ENCODE results near the gene SIRT6. TPM values are rescaled to one million over a fixed set of nuclear protein-coding genes. Genes with fewer than 3 reads are reported as not detected.

The SIRT6 gene
- polyA plus RNA-seq, 3 donors: 0.57 to 50.3 (median 1.2) TPM

DNA sequence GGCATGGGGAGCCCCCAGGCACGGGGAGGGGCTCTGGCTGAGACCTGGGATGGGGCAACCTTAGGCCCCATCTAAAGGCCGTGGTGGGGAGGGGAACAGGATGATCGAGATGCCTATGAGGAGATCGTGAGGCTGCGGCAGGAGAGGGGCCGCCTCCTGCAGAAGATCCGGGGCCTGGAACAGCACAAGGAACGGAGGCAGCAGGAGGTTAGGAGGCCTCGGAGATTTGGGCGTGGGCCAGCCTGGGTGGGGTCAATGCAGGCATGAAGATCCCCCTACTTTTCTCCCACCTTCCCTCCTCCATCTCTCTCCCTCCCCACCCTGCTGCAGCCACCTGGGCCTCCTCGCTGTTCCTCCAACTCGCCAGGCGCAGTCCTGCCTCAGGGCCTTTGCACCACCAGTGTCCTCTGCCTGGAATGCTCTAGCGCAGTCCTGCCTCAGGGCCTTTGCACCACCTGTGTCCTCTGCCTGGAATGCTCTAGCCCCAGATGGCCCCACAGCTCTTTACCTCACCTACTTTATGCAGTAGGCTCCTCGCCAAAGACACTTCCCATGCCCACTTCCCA, 27.9 kb upstream of the SIRT6 start:
- H3K4me3 ChIP-seq (replicated peaks in 1 of 3; ENCODE audit: low read depth in 2 of 3, low read length in 3 of 3): no peak overlapping the region
- H3K27ac Mint-ChIP-seq: no peak overlapping the region
- H3K36me3 Mint-ChIP-seq: no peaks in the 10 kb centered on the region
- H3K9ac ChIP-seq (ENCODE audit: insufficient read depth, low read length, poor library complexity, severe bottlenecking): no peak overlapping the region
- 89% methylated on average over 12 of the region's 15 CpGs for WGBS (ENCODE audit: insufficient coverage)
- H3K27me3 Mint-ChIP-seq (ENCODE audit: low read depth in 3 of 3): peaks cover 2 to 3% (median 3%) of the 10 kb centered on the region in 3 donors
- no peaks in the 10 kb centered on the region for H3K36me3 ChIP-seq (replicated peaks in 1 of 2; ENCODE audit: control insufficient read depth in 1 of 2, insufficient read depth in 2 of 2, low read length in 2 of 2)
- intact Hi-C loops (cut with micrococcal nuclease): no loop called here
- TF ChIP-seq CTCF (IDR thresholded peaks at IDR 0.05): no peak
- H2AFZ ChIP-seq (ENCODE audit: insufficient read depth, low read depth, low read length, poor library complexity, severe bottlenecking): no peak overlapping the region
- no peak for DNase-seq
- no peaks in the 10 kb centered on the region for H3K79me2 ChIP-seq (ENCODE audit: insufficient read depth, low read length)
- H3K27me3 ChIP-seq (ENCODE audit: control insufficient read depth in 2 of 2, insufficient read depth in 2 of 2, low read length in 2 of 2): no peaks in the 10 kb centered on the region
- no peaks in the 10 kb centered on the region for H4K20me1 ChIP-seq (ENCODE audit: insufficient read depth, low read length)
- H3K9me3 ChIP-seq (replicated peaks in 1 of 2; ENCODE audit: control insufficient read depth in 1 of 2, insufficient read depth in 1 of 2, low read length in 2 of 2): no peaks in the 10 kb centered on the region
- H3K4me1 ChIP-seq (ENCODE audit: control insufficient read depth in 1 of 2, insufficient read depth in 2 of 2, low read length in 2 of 2): no peaks in the 10 kb centered on the region
- H3K4me2 ChIP-seq (replicated peaks; ENCODE audit: extremely low read depth, low read length, poor library complexity, severe bottlenecking): no peak overlapping the region
- H3K9me3 Mint-ChIP-seq: peaks cover 0 to 2% (median 0%) of the 10 kb centered on the region in 7 donors
- H3K4me1 Mint-ChIP-seq: no peaks in the 10 kb centered on the region
- no peak overlapping the region for H3K27ac ChIP-seq (ENCODE audit: low read depth in 1 of 2, low read length in 2 of 2)
- no peak overlapping the region for H3K4me3 Mint-ChIP-seq

GRCh38 chr19:4208385-4209094, 26.2 kb upstream of the SIRT6 start:
- peak overlapping the region in 1 of 7 donors; percentile 82 for H3K27ac Mint-ChIP-seq
- peak; percentile 27 for TF ChIP-seq CTCF (IDR thresholded peaks at IDR 0.05)
- H3K9me3 Mint-ChIP-seq: peaks cover 0 to 2% (median 0%) of the 10 kb centered on the region in 7 donors
- no peak for DNase-seq
- Histone ChIP-seq H3K9me3 (replicated peaks in 1 of 2; ENCODE audit: control insufficient read depth in 1 of 2, insufficient read depth in 1 of 2, low read length in 2 of 2) (no peaks in the 10 kb centered on the region), H3K79me2 (ENCODE audit: insufficient read depth, low read length) (no peaks in the 10 kb centered on the region), H3K4me3 (replicated peaks in 1 of 3; ENCODE audit: low read depth in 2 of 3, low read length in 3 of 3) (no peak overlapping the region), H3K36me3 (replicated peaks in 1 of 2; ENCODE audit: control insufficient read depth in 1 of 2, insufficient read depth in 2 of 2, low read length in 2 of 2) (no peaks in the 10 kb centered on the region), H3K4me1 (ENCODE audit: control insufficient read depth in 1 of 2, insufficient read depth in 2 of 2, low read length in 2 of 2) (no peaks in the 10 kb centered on the region), H3K9ac (ENCODE audit: insufficient read depth, low read length, poor library complexity, severe bottlenecking) (no peak overlapping the region), H2AFZ (ENCODE audit: insufficient read depth, low read depth, low read length, poor library complexity, severe bottlenecking) (no peak overlapping the region), H4K20me1 (ENCODE audit: insufficient read depth, low read length) (no peaks in the 10 kb centered on the region), H3K27ac (ENCODE audit: low read depth in 1 of 2, low read length in 2 of 2) (no peak overlapping the region), H3K27me3 (ENCODE audit: control insufficient read depth in 2 of 2, insufficient read depth in 2 of 2, low read length in 2 of 2) (no peaks in the 10 kb centered on the region), H3K4me2 (replicated peaks; ENCODE audit: extremely low read depth, low read length, poor library complexity, severe bottlenecking) (no peak overlapping the region)
- intact Hi-C loops (cut with micrococcal nuclease): no loop called here
- WGBS (ENCODE audit: insufficient coverage): 79% methylated on average over 11 of the region's 13 CpGs
- peaks cover 3 to 4% (median 4%) of the 10 kb centered on the region in 3 donors for H3K27me3 Mint-ChIP-seq (ENCODE audit: low read depth in 3 of 3)
- no peaks in the 10 kb centered on the region for H3K36me3 Mint-ChIP-seq
- H3K4me1 Mint-ChIP-seq: peaks cover 2% of the 10 kb centered on the region
- H3K4me3 Mint-ChIP-seq: no peak overlapping the region

Measured in CD14-positive monocyte (primary cell).